GM23338 (cell line): Measurements from ENCODE around the gene LSM5. TPM values are rescaled to one million over a fixed set of nuclear protein-coding genes. Genes with fewer than 3 reads are reported as not detected.
A peak's percentile ranks its signal among the peaks of the same experiment; 100 is the strongest.

Source experiments
- ATAC-seq: fragments of 200-7000 bp; cut with Tn5 transposase; 3 replicates; pipeline ENCODE4 v1.9.1; 2020
- DNase-seq: peaks from one replicate; pipeline ENCODE4 v3.0.0-alpha.2; 2015; ENCODE audit warnings: low spot score
- H2AFZ ChIP-seq: fragments of 200-600 bp; sonication (generic); 2 replicates; pipeline ENCODE4 v1.8.0; 2016; ENCODE audit warnings: antibody characterized with exemption, mild to moderate bottlenecking, moderate library complexity
- H3F3A ChIP-seq: fragments of 200-600 bp; sonication (generic); replicated peaks from 2 replicates; pipeline ENCODE4 v1.8.0; 2017; ENCODE audit warnings: antibody characterized with exemption, mixed run types, low read depth
- H3K27ac ChIP-seq: fragments of 200-600 bp; sonication (generic); 2 replicates; pipeline ENCODE4 v1.6.1; 2016; ENCODE audit warnings: low read depth
- H3K27me3 ChIP-seq: fragments of 200-600 bp; sonication (generic); 2 replicates; pipeline ENCODE4 v1.8.0; 2016; ENCODE audit warnings: mild to moderate bottlenecking, mixed run types, moderate library complexity; ENCODE audit not compliant: insufficient read depth
- H3K36me3 ChIP-seq: fragments of 200-600 bp; sonication (generic); 2 replicates; pipeline ENCODE4 v1.8.0; 2016; ENCODE audit warnings: mild to moderate bottlenecking; ENCODE audit not compliant: insufficient read depth
- H3K4me1 ChIP-seq: fragments of 200-600 bp; sonication (generic); 2 replicates; pipeline ENCODE4 v1.8.0; 2016; ENCODE audit warnings: mild to moderate bottlenecking, moderate library complexity; ENCODE audit not compliant: insufficient read depth
- H3K4me2 ChIP-seq: fragments of 200-600 bp; sonication (generic); 2 replicates; pipeline ENCODE4 v1.7.1; 2017; ENCODE audit warnings: mixed run types
- H3K4me3 ChIP-seq: fragments of 200-600 bp; sonication (generic); 2 replicates; pipeline ENCODE4 v1.6.1; 2016; ENCODE audit warnings: mixed run types
- H3K79me2 ChIP-seq: fragments of 200-600 bp; sonication (generic); replicated peaks from 2 replicates; pipeline ENCODE4 v1.8.0; 2017; ENCODE audit warnings: mild to moderate bottlenecking; ENCODE audit not compliant: insufficient read depth
- H3K9me2 ChIP-seq: fragments of 200-600 bp; sonication (generic); 2 replicates; pipeline ENCODE4 v1.8.0; 2017; ENCODE audit not compliant: insufficient read depth
- H4K20me1 ChIP-seq: fragments of 200-600 bp; sonication (generic); replicated peaks from 2 replicates; pipeline ENCODE4 v1.8.0; 2017; ENCODE audit warnings: mild to moderate bottlenecking; ENCODE audit not compliant: insufficient read depth
- H3K27ac Mint-ChIP-seq: 2 replicates; pipeline ENCODE4 v1.8.0; 2020; ENCODE audit warnings: inconsistent platforms, mild to moderate bottlenecking, moderate library complexity, mixed read lengths
- H3K27me3 Mint-ChIP-seq: 3 replicates; pipeline ENCODE4 v1.8.0; 2022; ENCODE audit warnings: low read depth, mild to moderate bottlenecking, moderate library complexity, mixed read lengths, inconsistent platforms; ENCODE audit not compliant: insufficient read depth, poor library complexity
- H3K36me3 Mint-ChIP-seq: 3 replicates; pipeline ENCODE4 v1.8.0; 2021; ENCODE audit warnings: low read depth, mild to moderate bottlenecking, inconsistent platforms, moderate library complexity, mixed read lengths
- H3K4me1 Mint-ChIP-seq: 3 replicates; pipeline ENCODE4 v1.8.0; 2020; ENCODE audit warnings: mild to moderate bottlenecking, inconsistent platforms, mixed read lengths
- H3K4me3 Mint-ChIP-seq: 3 replicates; pipeline ENCODE4 v1.8.0; 2021; ENCODE audit warnings: moderate library complexity, mild to moderate bottlenecking, inconsistent platforms, mixed read lengths
- H3K9me3 Mint-ChIP-seq: 3 replicates; pipeline ENCODE4 v1.8.0; 2020; ENCODE audit warnings: moderate library complexity, mild to moderate bottlenecking, inconsistent platforms, mixed read lengths
- JUNB ChIP-seq: IDR thresholded peaks from one replicate; pipeline ENCODE4 v1.6.1; 2016; ENCODE audit warnings: antibody characterized with exemption; ENCODE audit not compliant: unreplicated experiment
- POLR2AphosphoS5 ChIP-seq: IDR thresholded peaks from 2 replicates; pipeline ENCODE4 v1.6.1; 2016; ENCODE audit warnings: antibody characterized with exemption, low read depth
- ZNF331 ChIP-seq: fragments of 250-450 bp; sonication (Bioruptor Pico); IDR thresholded peaks from 2 replicates; pipeline ENCODE4 v1.5.0; 2020; ENCODE audit warnings: low read depth, mild to moderate bottlenecking, moderate library complexity
- polyA plus RNA-seq: library from polyadenylated mRNA; unstranded; fragments of >200 nt; fragmentation: Nextera tagmentation; extraction: Ambion mirVana; gene quantifications from 2 replicates; pipeline ENCODE4 v1.2.1, GENCODE V29; 2016
- total RNA-seq: library from RNA; depleted of rRNA; stranded (reverse); fragments of >200 nt; shearing (Covaris generic); gene quantifications from 2 replicates; pipeline ENCODE4 v1.2.3, GENCODE V29; 2014
- TF ChIP-seq, protein P1 (sequence below): fragments of 250-450 bp; sonication (Bioruptor Pico); IDR thresholded peaks from 2 replicates; pipeline ENCODE4 v1.5.0; 2020; ENCODE audit warnings: mild to moderate bottlenecking, moderate library complexity
- TF ChIP-seq, protein P2 (sequence below): IDR thresholded peaks from 2 replicates; pipeline ENCODE4 v1.6.1; 2016; ENCODE audit warnings: antibody characterized with exemption

The LSM5 gene
- total and polyA plus RNA-seq, 2 experiments from 2014 or later: 56.6 to 469 TPM

DNA sequence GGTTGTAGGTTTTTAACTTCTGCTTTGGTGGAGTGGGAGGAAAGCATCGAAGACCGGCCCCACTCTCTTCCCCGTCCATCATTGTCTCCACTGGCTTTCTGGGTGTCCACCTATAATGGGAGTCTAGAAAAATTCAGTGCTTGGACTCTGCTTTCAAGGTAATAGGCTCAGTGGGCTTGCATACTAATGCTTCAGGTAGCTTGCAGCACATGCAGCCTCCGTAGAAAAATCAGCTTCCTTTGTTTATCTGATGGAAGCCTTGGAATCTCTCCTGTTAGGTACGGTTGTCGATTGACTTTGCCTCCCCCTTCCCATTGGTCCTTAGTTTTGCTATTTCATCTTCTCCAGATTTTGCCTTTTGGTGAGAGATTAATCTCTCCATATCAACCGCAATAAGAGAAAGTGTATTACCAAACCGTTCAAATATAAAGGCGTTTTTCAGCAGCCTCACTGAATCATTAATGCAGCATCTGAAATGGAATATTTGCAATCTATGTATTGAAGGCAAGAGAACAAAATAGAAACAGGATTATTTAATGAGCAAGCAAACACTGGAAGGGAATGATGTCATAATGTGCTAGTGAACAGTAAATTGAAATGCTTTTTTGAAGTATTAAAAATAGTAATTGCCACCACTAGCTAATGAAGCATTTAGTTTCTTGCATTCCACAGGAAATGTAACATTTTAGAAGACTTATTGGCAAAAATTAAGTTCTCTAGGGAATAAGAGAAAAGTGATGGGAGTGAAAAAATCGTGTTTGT lies 6.1 kb upstream of the LSM5 start (continued):
- TF ChIP-seq, protein P1, sequence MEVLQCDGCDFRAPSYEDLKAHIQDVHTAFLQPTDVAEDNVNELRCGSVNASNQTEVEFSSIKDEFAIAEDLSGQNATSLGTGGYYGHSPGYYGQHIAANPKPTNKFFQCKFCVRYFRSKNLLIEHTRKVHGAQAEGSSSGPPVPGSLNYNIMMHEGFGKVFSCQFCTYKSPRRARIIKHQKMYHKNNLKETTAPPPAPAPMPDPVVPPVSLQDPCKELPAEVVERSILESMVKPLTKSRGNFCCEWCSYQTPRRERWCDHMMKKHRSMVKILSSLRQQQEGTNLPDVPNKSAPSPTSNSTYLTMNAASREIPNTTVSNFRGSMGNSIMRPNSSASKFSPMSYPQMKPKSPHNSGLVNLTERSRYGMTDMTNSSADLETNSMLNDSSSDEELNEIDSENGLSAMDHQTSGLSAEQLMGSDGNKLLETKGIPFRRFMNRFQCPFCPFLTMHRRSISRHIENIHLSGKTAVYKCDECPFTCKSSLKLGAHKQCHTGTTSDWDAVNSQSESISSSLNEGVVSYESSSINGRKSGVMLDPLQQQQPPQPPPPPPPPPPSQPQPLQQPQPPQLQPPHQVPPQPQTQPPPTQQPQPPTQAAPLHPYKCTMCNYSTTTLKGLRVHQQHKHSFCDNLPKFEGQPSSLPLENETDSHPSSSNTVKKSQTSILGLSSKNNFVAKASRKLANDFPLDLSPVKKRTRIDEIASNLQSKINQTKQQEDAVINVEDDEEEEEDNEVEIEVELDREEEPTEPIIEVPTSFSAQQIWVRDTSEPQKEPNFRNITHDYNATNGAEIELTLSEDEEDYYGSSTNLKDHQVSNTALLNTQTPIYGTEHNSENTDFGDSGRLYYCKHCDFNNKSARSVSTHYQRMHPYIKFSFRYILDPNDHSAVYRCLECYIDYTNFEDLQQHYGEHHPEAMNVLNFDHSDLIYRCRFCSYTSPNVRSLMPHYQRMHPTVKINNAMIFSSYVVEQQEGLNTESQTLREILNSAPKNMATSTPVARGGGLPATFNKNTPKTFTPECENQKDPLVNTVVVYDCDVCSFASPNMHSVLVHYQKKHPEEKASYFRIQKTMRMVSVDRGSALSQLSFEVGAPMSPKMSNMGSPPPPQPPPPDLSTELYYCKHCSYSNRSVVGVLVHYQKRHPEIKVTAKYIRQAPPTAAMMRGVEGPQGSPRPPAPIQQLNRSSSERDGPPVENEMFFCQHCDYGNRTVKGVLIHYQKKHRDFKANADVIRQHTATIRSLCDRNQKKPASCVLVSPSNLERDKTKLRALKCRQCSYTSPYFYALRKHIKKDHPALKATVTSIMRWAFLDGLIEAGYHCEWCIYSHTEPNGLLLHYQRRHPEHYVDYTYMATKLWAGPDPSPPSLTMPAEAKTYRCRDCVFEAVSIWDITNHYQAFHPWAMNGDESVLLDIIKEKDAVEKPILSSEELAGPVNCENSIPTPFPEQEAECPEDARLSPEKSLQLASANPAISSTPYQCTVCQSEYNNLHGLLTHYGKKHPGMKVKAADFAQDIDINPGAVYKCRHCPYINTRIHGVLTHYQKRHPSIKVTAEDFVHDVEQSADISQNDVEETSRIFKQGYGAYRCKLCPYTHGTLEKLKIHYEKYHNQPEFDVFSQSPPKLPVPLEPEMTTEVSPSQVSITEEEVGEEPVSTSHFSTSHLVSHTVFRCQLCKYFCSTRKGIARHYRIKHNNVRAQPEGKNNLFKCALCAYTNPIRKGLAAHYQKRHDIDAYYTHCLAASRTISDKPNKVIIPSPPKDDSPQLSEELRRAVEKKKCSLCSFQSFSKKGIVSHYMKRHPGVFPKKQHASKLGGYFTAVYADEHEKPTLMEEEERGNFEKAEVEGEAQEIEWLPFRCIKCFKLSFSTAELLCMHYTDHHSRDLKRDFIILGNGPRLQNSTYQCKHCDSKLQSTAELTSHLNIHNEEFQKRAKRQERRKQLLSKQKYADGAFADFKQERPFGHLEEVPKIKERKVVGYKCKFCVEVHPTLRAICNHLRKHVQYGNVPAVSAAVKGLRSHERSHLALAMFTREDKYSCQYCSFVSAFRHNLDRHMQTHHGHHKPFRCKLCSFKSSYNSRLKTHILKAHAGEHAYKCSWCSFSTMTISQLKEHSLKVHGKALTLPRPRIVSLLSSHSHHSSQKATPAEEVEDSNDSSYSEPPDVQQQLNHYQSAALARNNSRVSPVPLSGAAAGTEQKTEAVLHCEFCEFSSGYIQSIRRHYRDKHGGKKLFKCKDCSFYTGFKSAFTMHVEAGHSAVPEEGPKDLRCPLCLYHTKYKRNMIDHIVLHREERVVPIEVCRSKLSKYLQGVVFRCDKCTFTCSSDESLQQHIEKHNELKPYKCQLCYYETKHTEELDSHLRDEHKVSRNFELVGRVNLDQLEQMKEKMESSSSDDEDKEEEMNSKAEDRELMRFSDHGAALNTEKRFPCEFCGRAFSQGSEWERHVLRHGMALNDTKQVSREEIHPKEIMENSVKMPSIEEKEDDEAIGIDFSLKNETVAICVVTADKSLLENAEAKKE (CRISPR knock-in tag): no peak
- TF ChIP-seq JUNB: no peak

DNA sequence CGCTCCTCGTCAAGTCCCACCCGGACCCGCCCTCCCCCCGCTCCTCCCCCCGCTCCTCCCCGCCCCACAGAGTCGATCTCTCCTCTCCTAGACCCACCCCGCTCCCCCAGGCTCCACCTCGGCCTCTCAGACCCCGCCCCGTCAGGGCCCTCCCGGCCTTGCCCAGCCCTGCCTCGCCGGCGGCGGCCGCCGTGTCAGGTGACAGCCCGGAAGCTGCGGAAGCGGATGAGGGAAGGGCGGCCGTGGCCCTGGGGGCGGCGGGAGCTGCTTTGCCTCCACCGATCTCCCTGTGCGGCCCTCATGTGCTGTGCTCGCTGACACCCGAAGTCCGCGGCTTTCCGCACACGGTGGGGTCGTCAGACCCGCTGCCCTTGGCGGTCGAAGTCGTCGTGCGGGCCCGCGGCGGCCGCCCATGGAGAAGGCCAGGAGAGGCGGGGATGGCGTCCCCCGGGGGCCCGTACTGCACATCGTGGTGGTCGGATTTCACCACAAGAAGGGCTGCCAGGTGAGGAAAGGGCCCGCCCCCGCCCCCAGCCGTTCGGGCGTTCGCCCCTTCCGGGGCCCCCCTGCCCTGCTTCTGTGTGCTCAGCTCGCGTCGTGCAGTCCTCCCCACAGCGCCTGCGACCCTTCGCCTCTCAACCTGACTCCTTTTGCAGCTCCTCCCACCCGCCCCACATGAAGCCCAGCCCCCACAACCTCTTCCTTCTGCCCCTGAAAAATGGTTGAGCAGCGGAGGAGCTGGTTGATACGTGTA lies 5.3 kb upstream of the LSM5 start, which contains the start of gene AVL9:
AVL9 (plus strand) TSS at position 192 of the 754 bp plus-strand sequence; CDS start at position 413, 221 bp downstream.
- DNase-seq (peak; percentile 97), ATAC-seq (peak; percentile 97)
- Histone ChIP-seq H3K4me3 (peak within 1 kb of the TSS; percentile 77), H3K27ac (peak within 1 kb of the TSS; percentile 93), H3K4me1 (peaks cover 13% of the 10 kb centered on the region), H3K9me2 (no peaks in the 10 kb centered on the region), H3K36me3 (no peaks in the 10 kb centered on the region), H2AFZ (peak within 1 kb of the TSS; percentile 75; the same call in 1 of the 2 replicates), H3K4me2 (peak within 1 kb of the TSS; percentile 83), H4K20me1 (0 out of 2 replicates have a peak, but pooled peaks cover 1% of the 10 kb centered on the region), H3K27me3 (no peaks in the 10 kb centered on the region), H3F3A (no peaks in the 10 kb centered on the region; the same call in 1 of the 2 replicates), H3K79me2 (peaks cover 45% of the 10 kb centered on the region)
- H3K27me3 Mint-ChIP-seq: no peaks in the 10 kb centered on the region
- H3K9me3 Mint-ChIP-seq: peaks cover 7% of the 10 kb centered on the region
- TF ChIP-seq, protein P1 (CRISPR knock-in tag): no peak
- TF ChIP-seq ZNF331 (CRISPR knock-in tag) (peak; percentile 31; the same call in 1 of the 2 replicates), POLR2AphosphoS5 (peak; percentile 91)
- TF ChIP-seq, protein P2, sequence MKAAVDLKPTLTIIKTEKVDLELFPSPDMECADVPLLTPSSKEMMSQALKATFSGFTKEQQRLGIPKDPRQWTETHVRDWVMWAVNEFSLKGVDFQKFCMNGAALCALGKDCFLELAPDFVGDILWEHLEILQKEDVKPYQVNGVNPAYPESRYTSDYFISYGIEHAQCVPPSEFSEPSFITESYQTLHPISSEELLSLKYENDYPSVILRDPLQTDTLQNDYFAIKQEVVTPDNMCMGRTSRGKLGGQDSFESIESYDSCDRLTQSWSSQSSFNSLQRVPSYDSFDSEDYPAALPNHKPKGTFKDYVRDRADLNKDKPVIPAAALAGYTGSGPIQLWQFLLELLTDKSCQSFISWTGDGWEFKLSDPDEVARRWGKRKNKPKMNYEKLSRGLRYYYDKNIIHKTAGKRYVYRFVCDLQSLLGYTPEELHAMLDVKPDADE: peak; percentile 42; the same call in 1 of the 2 replicates
- H3K4me3 Mint-ChIP-seq: peak within 1 kb of the TSS; percentile 86
- H3K27ac Mint-ChIP-seq: peak within 1 kb of the TSS; percentile 97
- peaks cover 15% of the 10 kb centered on the region for H3K4me1 Mint-ChIP-seq
- H3K36me3 Mint-ChIP-seq: peaks cover 25% of the 10 kb centered on the region
